K562 (cell line): Measurements from ENCODE around the gene IQCN. TPM values are rescaled to one million over a fixed set of nuclear protein-coding genes. Genes with fewer than 3 reads are reported as not detected.

Source experiments
- ARID4B ChIP-seq: sonication (generic); formaldehyde crosslinking; IDR thresholded peaks from 2 replicates; pipeline ENCODE4 v1.8.0; 2022; ENCODE audit warnings: mild to moderate bottlenecking, missing genetic modification reagents
- ATF3 ChIP-seq, 2 experiments: fragments of 450-650 bp in 1 of 2; sonication (generic) in 1 of 2; formaldehyde crosslinking in 1 of 2; IDR thresholded peaks in 1 of 2; conservative IDR thresholded peaks in 1 of 2; 2 replicates each; pipeline versions ENCODE4 v1.6.1 to v1.8.1; 2016 to 2023; ENCODE audit warnings: mild to moderate bottlenecking in 2 of 2, moderate library complexity in 2 of 2, inconsistent platforms in 1 of 2, missing genetic modification reagents in 1 of 2
- MAFF ChIP-seq: IDR thresholded peaks from 2 replicates; pipeline ENCODE4 v1.6.1; 2012; ENCODE audit warnings: low read length, improper control_type of control experiment
- POLR2AphosphoS2 ChIP-seq: IDR thresholded peaks from 2 replicates; pipeline ENCODE4 v1.6.1; 2012; ENCODE audit warnings: low read length, improper control_type of control experiment
- THRAP3 ChIP-seq: fragments of 450-650 bp; IDR thresholded peaks from 2 replicates; pipeline ENCODE4 v1.6.1; 2016; ENCODE audit warnings: mild to moderate bottlenecking, inconsistent platforms, borderline replicate concordance
- TSHZ1 ChIP-seq: fragments of 250-450 bp; sonication (Bioruptor Pico); IDR thresholded peaks from 2 replicates; pipeline ENCODE4 v1.4.0; 2020; ENCODE audit warnings: mild to moderate bottlenecking, moderate library complexity
- ZFPM2 ChIP-seq: fragments of 250-450 bp; sonication (Bioruptor Pico); IDR thresholded peaks from 2 replicates; pipeline ENCODE4 v1.5.1; 2022; ENCODE audit warnings: mild to moderate bottlenecking
- ZNF217 ChIP-seq: sonication (generic); formaldehyde crosslinking; IDR thresholded peaks from 2 replicates; pipeline ENCODE4 v1.8.0; 2022; ENCODE audit warnings: mild to moderate bottlenecking, missing genetic modification reagents
- polyA plus RNA-seq, 8 experiments: library from polyadenylated mRNA; depleted of rRNA in 4 of 8; stranded (reverse) in 5 of 8; unstranded in 3 of 8; fragments of >200 nt; fragmentation: Nextera tagmentation in 2 of 8; fragmentation: Illumina TruSeq in 1 of 8; extraction: Ambion mirVana in 2 of 8; extraction: Trizol in 1 of 8; gene quantifications; 2 replicates each; pipeline versions ENCODE4 v1.2.1 to v1.2.3, GENCODE V29; 2011 to 2014; ENCODE audit warnings: inconsistent platforms in 1 of 8, missing spikeins in 1 of 8
- total RNA-seq, 7 experiments: library from RNA; depleted of rRNA in 6 of 7; stranded (reverse); fragments of >200 nt in 6 of 7; fragmentation: Illumina TruSeq in 2 of 7; extraction: Trizol in 2 of 7; gene quantifications; 2 replicates each; pipeline versions ENCODE4 v1.2.1 to v1.2.3, GENCODE V29; 2011 to 2021; ENCODE audit warnings: low replicate concordance in 1 of 7
- TF ChIP-seq, protein P1 (sequence below): fragments of 450-650 bp; IDR thresholded peaks from 2 replicates; pipeline ENCODE4 v1.6.1; 2016; ENCODE audit warnings: low read depth

Gene IQCN
- total and polyA plus RNA-seq, 9 of the 15 experiments (the other 6 are each of a cell fraction or from before 2014, with no cell fraction given) = 0.01 to 0.07 (median 0.04) TPM; not detected in 3

GRCh38 chr19:18233224-18233825, 40.9 kb downstream of the IQCN start (continued):
- TF ChIP-seq ATF3 (IDR thresholded peaks at IDR 0.05) = no peak
- peak; percentile 70; the same call in 1 of the 2 replicates for TF ChIP-seq ATF3 (CRISPR knock-in tag; conservative IDR thresholded peaks at IDR 0.05)
- no peak for TF ChIP-seq THRAP3
- no peak for TF ChIP-seq TSHZ1
- TF ChIP-seq MAFF = no peak
- TF ChIP-seq POLR2AphosphoS2 = no peak
- TF ChIP-seq, protein P1, sequence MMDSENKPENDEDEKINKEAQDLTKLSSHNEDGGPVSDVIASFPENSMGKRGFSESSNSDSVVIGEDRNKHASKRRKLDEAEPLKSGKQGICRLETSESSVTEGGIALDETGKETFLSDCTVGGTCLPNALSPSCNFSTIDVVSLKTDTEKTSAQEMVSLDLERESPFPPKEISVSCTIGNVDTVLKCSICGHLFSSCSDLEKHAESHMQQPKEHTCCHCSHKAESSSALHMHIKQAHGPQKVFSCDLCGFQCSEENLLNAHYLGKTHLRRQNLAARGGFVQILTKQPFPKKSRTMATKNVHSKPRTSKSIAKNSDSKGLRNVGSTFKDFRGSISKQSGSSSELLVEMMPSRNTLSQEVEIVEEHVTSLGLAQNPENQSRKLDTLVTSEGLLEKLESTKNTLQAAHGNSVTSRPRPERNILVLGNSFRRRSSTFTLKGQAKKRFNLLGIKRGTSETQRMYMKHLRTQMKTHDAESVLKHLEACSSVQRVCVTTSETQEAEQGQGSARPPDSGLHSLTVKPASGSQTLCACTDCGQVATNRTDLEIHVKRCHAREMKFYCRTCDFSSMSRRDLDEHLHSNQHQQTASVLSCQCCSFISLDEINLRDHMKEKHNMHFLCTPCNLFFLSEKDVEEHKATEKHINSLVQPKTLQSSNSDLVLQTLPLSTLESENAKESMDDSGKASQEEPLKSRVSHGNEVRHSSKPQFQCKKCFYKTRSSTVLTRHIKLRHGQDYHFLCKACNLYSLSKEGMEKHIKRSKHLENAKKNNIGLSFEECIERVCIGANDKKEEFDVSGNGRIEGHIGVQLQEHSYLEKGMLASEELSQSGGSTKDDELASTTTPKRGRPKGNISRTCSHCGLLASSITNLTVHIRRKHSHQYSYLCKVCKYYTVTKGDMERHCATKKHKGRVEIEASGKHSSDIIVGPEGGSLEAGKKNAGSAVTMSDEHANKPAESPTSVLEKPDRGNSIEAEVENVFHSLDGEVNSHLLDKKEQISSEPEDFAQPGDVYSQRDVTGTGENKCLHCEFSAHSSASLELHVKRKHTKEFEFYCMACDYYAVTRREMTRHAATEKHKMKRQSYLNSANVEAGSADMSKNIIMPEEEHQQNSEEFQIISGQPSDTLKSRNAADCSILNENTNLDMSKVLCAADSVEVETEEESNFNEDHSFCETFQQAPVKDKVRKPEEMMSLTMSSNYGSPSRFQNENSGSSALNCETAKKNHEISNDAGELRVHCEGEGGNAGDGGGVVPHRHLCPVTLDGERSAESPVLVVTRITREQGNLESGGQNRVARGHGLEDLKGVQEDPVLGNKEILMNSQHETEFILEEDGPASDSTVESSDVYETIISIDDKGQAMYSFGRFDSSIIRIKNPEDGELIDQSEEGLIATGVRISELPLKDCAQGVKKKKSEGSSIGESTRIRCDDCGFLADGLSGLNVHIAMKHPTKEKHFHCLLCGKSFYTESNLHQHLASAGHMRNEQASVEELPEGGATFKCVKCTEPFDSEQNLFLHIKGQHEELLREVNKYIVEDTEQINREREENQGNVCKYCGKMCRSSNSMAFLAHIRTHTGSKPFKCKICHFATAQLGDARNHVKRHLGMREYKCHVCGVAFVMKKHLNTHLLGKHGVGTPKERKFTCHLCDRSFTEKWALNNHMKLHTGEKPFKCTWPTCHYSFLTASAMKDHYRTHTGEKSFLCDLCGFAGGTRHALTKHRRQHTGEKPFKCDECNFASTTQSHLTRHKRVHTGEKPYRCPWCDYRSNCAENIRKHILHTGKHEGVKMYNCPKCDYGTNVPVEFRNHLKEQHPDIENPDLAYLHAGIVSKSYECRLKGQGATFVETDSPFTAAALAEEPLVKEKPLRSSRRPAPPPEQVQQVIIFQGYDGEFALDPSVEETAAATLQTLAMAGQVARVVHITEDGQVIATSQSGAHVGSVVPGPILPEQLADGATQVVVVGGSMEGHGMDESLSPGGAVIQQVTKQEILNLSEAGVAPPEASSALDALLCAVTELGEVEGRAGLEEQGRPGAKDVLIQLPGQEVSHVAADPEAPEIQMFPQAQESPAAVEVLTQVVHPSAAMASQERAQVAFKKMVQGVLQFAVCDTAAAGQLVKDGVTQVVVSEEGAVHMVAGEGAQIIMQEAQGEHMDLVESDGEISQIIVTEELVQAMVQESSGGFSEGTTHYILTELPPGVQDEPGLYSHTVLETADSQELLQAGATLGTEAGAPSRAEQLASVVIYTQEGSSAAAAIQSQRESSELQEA = no peak
- peak; percentile 99 for TF ChIP-seq ARID4B (CRISPR knock-in tag)
- no peak for TF ChIP-seq ZFPM2 (CRISPR knock-in tag)
- TF ChIP-seq ZNF217 (CRISPR knock-in tag) = 0 out of 2 replicates have a peak, but pooled peaks have one; percentile 8
